ENCODE data around the gene RRAGA. TPM values are rescaled to one million over a fixed set of nuclear protein-coding genes. Genes with fewer than 3 reads are reported as not detected.
A peak's percentile ranks its signal among the peaks of the same experiment; 100 is the strongest.

RRAGA gene
- total and polyA plus RNA-seq, 2 of the 8 experiments (the other 6 are each of a cell fraction or from before 2014, with no cell fraction given): 45.6 to 46.5 TPM

GRCh38 chr9:19050637-19051591 is 1.7 kb downstream of the RRAGA start:
- no peak for FAIRE-seq
- peaks cover 0 to 2% (median 0%) of the 10 kb centered on the region in 4 experiments; a peak in 1 of 8 replicates for H3K36me3 ChIP-seq (ENCODE audit: control insufficient read depth in 2 of 4, insufficient read depth in 4 of 4, low read length in 3 of 4)
- CTCF ChIA-PET (ENCODE audit: partially characterized antibody): interaction anchor here (0.6 to 1.5 kb wide), 6 partner anchors 12 to 414 kb away, joined by 3 to 6 read pairs (median 4); no protein-coding TSS in a partner anchor

More at GRCh38 chr9:19050637-19051591, 1.7 kb downstream of the RRAGA start:
- peaks cover 0 to 10% of the 10 kb centered on the region in 2 experiments; a peak in 2 of 4 replicates for H3K79me2 ChIP-seq (ENCODE audit: control insufficient read depth in 1 of 2, insufficient read depth in 2 of 2, low read length in 2 of 2)
- no peak overlapping the region for H3K56ac ChIP-seq (replicated peaks; ENCODE audit: insufficient read length, low read depth, low read length)
- H3K27me3 ChIP-seq (replicated peaks in 1 of 4; ENCODE audit: control insufficient read depth in 3 of 4, extremely low read depth in 1 of 4, insufficient read depth in 3 of 4, low read length in 3 of 4): no peaks in the 10 kb centered on the region
- H3K9ac ChIP-seq (replicated peaks in 1 of 4; ENCODE audit: extremely low read depth in 1 of 4, low read depth in 3 of 4, low read length in 3 of 4): peak overlapping the region in 1 of 4 experiments; percentile 59; a peak in 3 of 7 replicates
- no peak overlapping the region for H2AK5ac ChIP-seq (ENCODE audit: low read depth, low read length)
- H4K20me1 ChIP-seq (replicated peaks in 1 of 2; ENCODE audit: control insufficient read depth in 1 of 2, insufficient read depth in 2 of 2, low read length in 2 of 2): peaks cover 1 to 10% of the 10 kb centered on the region in 2 experiments
- peak overlapping the region; percentile 76 to 92 (median 82) for H3K4me3 ChIP-seq (ENCODE audit: extremely low read depth in 1 of 4, insufficient read depth in 2 of 4, low read depth in 3 of 4, low read length in 4 of 4)
- no peak overlapping the region for H3K27ac ChIP-seq (ENCODE audit: low read depth, low read length)
- POLR2A ChIA-PET (ENCODE audit: partially characterized antibody): interaction anchor here (0.7 to 3.6 kb wide), 10 partner anchors 11 to 329 kb away, joined by 3 to 12 read pairs (median 4); partner anchors contain the start of gene RPS6
- H3K9me3 ChIP-seq (ENCODE audit: insufficient read depth in 2 of 2, low read depth in 1 of 2, low read length in 1 of 2): no peaks in the 10 kb centered on the region
- H3K23me2 ChIP-seq (ENCODE audit: low read depth, low read length): peaks cover 13% of the 10 kb centered on the region
- H3K23ac ChIP-seq (ENCODE audit: insufficient read length): no peak overlapping the region
- TF ChIP-seq YY1 (IDR thresholded peaks at IDR 0.05; ENCODE audit: low read depth, low read length) (no peak), TAF1 (IDR thresholded peaks at IDR 0.05; ENCODE audit: low read depth, low read length) (no peak), CTCF (IDR thresholded peaks at IDR 0.05; ENCODE audit: control extremely low read depth in 1 of 3, insufficient read depth in 1 of 3, low read depth in 1 of 3, low read length in 3 of 3) (no peak), HDAC2 (IDR thresholded peaks at IDR 0.05; ENCODE audit: borderline replicate concordance in 1 of 2, low read depth in 2 of 2, low read length in 2 of 2) (no peak)
- H3K79me1 ChIP-seq (ENCODE audit: low read depth, low read length): peaks cover 7% of the 10 kb centered on the region
- no peak overlapping the region for H2BK12ac ChIP-seq (ENCODE audit: low read depth, low read length)
- 72% methylated on average over 12 of the region's 12 CpGs; no CpG with 5 or more reads in 1 of the 2 experiments for WGBS, 2 experiments (ENCODE audit: extremely low coverage in 1 of 2, insufficient coverage in 1 of 2, insufficient read length in 1 of 2, insufficient replicate concordance in 2 of 2, low coverage in 1 of 2, low lambda C conversion rate in 2 of 2, missing lambda C conversion rate in 1 of 2)
- no peak overlapping the region for H4K8ac ChIP-seq (ENCODE audit: extremely low read depth, insufficient read depth, low read length)
- no peak overlapping the region for H3K18ac ChIP-seq (ENCODE audit: extremely low read depth, low read length)
- no peak for DNase-seq (ENCODE audit: low read depth in 1 of 2, low spot score in 2 of 2)
- H3K4ac ChIP-seq (replicated peaks; ENCODE audit: insufficient read length, low read depth, low read length): no peak overlapping the region
- no peak overlapping the region for H2BK5ac ChIP-seq (ENCODE audit: low read depth, low read length)
- H2BK15ac ChIP-seq (ENCODE audit: low read length): no peak overlapping the region
- H4K91ac ChIP-seq (replicated peaks; ENCODE audit: insufficient read length, low read length): no peak overlapping the region
- no peak overlapping the region for H4K5ac ChIP-seq (ENCODE audit: insufficient read length, low read depth, low read length)
- H3K4me1 ChIP-seq (replicated peaks in 1 of 4; ENCODE audit: control insufficient read depth in 3 of 4, insufficient read depth in 4 of 4, low read length in 3 of 4): no peaks in the 10 kb centered on the region
- peak overlapping the region; percentile 99 to 100 for H3K4me2 ChIP-seq (ENCODE audit: insufficient read depth in 1 of 2, low read depth in 2 of 2, low read length in 2 of 2)
- no peak overlapping the region for H2AFZ ChIP-seq (ENCODE audit: low read length)
- no peak overlapping the region for H2BK20ac ChIP-seq (ENCODE audit: low read length)
- no peak overlapping the region for H2BK120ac ChIP-seq (replicated peaks; ENCODE audit: low read depth, low read length)
- no peak overlapping the region for H3K14ac ChIP-seq (ENCODE audit: insufficient read length)

All from H1 (cell line).